Smooth muscle cell (in vitro differentiated cells): ENCODE results near the gene MIF. TPM values are rescaled to one million over a fixed set of nuclear protein-coding genes. Genes with fewer than 3 reads are reported as not detected.
"Not testable (repeated sequence)": the region's sequence is repeated elsewhere in the genome, so short reads cannot be mapped to it uniquely, and the experiment has no call there.

Source experiments
- DNase-seq: peaks from one replicate; lab custom pipeline; 2025; ENCODE audit not compliant: unreplicated experiment; lab: John Stamatoyannopoulos, UW
- H2AFZ ChIP-seq: fragments of 200-600 bp; sonication (generic); 2 replicates; pipeline ENCODE4 v1.6.0; 2016; ENCODE audit warnings: antibody characterized with exemption, low read depth, mild to moderate bottlenecking
- H3F3A ChIP-seq: fragments of 200-600 bp; sonication (generic); 2 replicates; pipeline ENCODE4 v1.6.0; 2017; ENCODE audit warnings: antibody characterized with exemption, low read depth
- H3K27ac ChIP-seq: fragments of 200-600 bp; sonication (generic); 2 replicates; pipeline ENCODE4 v1.5.1; 2016; ENCODE audit warnings: low read depth, mild to moderate bottlenecking
- H3K27me3 ChIP-seq: fragments of 200-600 bp; sonication (generic); 2 replicates; pipeline ENCODE4 v1.6.1; 2016; ENCODE audit warnings: low read depth, mild to moderate bottlenecking
- H3K36me3 ChIP-seq: fragments of 200-600 bp; sonication (generic); 2 replicates; pipeline ENCODE4 v1.5.1; 2016; ENCODE audit warnings: low read depth
- H3K4me1 ChIP-seq: fragments of 200-600 bp; sonication (generic); 2 replicates; pipeline ENCODE4 v1.5.1; 2016; ENCODE audit warnings: low read depth
- H3K4me2 ChIP-seq: fragments of 200-600 bp; sonication (generic); 2 replicates; pipeline ENCODE4 v1.6.0; 2016; ENCODE audit warnings: mild to moderate bottlenecking
- H3K4me3 ChIP-seq: fragments of 200-600 bp; sonication (generic); 2 replicates; pipeline ENCODE4 v1.5.1; 2016; ENCODE audit warnings: mild to moderate bottlenecking
- H3K79me2 ChIP-seq: fragments of 200-600 bp; sonication (generic); 2 replicates; pipeline ENCODE4 v1.6.0; 2016; ENCODE audit warnings: low read depth, mild to moderate bottlenecking
- H3K9ac ChIP-seq: fragments of 200-600 bp; sonication (generic); 2 replicates; pipeline ENCODE4 v1.6.0; 2016; ENCODE audit warnings: low read depth
- H3K9me3 ChIP-seq: fragments of 200-600 bp; sonication (generic); replicated peaks from 2 replicates; pipeline ENCODE4 v1.5.1; 2016; ENCODE audit warnings: low read depth
- H4K20me1 ChIP-seq: fragments of 200-600 bp; sonication (generic); 2 replicates; pipeline ENCODE4 v1.6.0; 2016; ENCODE audit warnings: low read depth
- WGBS: methylation state at CpG from one replicate; pipeline ENCODE4 v1.1.7; 2016; ENCODE audit warnings: low lambda C conversion rate; 5-methylcytosine and 5-hydroxymethylcytosine counted together
- polyA plus RNA-seq: library from polyadenylated mRNA; unstranded; fragments of >200 nt; fragmentation: Nextera tagmentation; extraction: Ambion mirVana; gene quantifications from 2 replicates; pipeline ENCODE4 v1.2.1, GENCODE V29; 2016
- total RNA-seq: library from RNA; depleted of rRNA; stranded (reverse); fragments of >200 nt; gene quantifications from 2 replicates; pipeline ENCODE4 v1.2.3, GENCODE V29; 2014
- TF ChIP-seq, protein P1 (sequence below): fragments of 200-600 bp; sonication (generic); IDR thresholded peaks from 2 replicates; pipeline ENCODE4 v1.5.1; 2017; ENCODE audit warnings: borderline replicate concordance, mild to moderate bottlenecking, antibody characterized with exemption; ENCODE audit not compliant: insufficient read depth, poor library complexity, severe bottlenecking

MIF gene
- total and polyA plus RNA-seq, 2 experiments from 2014 or later, result 412 to 2,922 TPM

DNA sequence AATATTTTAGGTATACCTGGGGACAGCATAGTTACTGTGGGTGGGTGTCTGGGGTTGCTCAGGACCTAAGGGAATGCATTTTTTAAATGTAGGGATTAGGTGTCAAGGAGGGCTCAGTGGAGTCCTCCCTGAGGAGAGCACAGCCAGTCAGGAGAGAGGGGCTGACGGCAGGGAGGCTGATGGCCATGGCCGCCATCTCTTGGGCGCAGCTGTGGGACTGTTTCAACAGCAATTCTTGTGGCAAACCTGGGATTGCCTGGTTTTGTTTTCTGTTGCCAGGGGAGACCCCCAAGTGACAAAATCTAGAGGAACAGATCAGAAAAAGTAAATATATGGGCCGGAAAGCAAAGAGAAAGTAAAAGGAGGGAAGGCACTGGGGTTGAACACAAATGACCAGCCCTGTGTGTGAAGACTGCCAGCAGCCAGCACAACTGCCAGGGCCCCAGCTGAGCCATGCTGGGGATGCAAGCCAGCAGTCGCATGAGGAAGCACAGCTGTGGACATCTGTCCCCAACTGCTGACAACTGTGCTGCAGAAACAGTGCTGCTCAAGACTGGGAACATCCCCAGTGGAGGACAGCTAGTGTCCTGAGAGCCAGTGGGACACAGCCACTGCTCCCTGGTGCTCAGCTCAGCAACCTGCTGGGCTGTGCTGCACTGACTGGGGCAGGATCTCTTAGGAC lies 10.5 kb downstream of the MIF start:
- Histone ChIP-seq H3K79me2 (no peaks in the 10 kb centered on the region), H3K4me2 (no peak overlapping the region), H3K27me3 (no peaks in the 10 kb centered on the region), H3K4me1 (no peaks in the 10 kb centered on the region), H3K9ac (no peak overlapping the region), H3K27ac (no peak overlapping the region), H3K9me3 (no peaks in the 10 kb centered on the region), H2AFZ (no peak overlapping the region), H3K36me3 (no peaks in the 10 kb centered on the region), H3K4me3 (no peak overlapping the region), H4K20me1 (no peaks in the 10 kb centered on the region), H3F3A (no peaks in the 10 kb centered on the region)
- TF ChIP-seq, protein P1, sequence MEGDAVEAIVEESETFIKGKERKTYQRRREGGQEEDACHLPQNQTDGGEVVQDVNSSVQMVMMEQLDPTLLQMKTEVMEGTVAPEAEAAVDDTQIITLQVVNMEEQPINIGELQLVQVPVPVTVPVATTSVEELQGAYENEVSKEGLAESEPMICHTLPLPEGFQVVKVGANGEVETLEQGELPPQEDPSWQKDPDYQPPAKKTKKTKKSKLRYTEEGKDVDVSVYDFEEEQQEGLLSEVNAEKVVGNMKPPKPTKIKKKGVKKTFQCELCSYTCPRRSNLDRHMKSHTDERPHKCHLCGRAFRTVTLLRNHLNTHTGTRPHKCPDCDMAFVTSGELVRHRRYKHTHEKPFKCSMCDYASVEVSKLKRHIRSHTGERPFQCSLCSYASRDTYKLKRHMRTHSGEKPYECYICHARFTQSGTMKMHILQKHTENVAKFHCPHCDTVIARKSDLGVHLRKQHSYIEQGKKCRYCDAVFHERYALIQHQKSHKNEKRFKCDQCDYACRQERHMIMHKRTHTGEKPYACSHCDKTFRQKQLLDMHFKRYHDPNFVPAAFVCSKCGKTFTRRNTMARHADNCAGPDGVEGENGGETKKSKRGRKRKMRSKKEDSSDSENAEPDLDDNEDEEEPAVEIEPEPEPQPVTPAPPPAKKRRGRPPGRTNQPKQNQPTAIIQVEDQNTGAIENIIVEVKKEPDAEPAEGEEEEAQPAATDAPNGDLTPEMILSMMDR, result no peak
- 94% methylated on average over 5 of the region's 5 CpGs for whole genome bisulfite sequencing
- DNase-seq, result no peak

DNA sequence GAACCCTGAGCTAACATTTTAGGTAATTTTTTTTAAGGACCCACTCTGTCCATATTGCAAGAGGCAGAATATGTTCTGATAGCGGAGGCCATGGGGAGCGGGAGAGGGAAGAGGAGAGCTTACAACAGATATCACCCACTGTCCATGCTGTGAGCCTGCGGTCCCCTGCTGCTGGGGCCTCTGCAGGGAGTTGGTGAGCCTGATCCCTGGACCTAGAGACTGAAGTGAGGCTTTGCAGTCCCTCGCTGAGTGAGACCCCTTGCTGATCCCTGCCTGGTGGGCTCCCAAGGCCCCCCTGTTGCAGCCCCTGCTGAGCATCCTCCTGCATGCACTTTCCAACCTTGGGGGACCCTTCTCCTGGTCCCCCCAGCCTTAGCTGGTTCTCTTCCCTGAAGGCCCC lies 12.5 kb downstream of the MIF start:
- Histone ChIP-seq H3K4me1 (no peaks in the 10 kb centered on the region), H3K27me3 (no peaks in the 10 kb centered on the region), H4K20me1 (no peaks in the 10 kb centered on the region), H3K36me3 (no peaks in the 10 kb centered on the region), H2AFZ (no peak overlapping the region), H3K4me2 (no peak overlapping the region), H3K27ac (no peak overlapping the region), H3K79me2 (no peaks in the 10 kb centered on the region), H3K9ac (no peak overlapping the region), H3K9me3 (no peaks in the 10 kb centered on the region), H3F3A (no peaks in the 10 kb centered on the region), H3K4me3 (no peak overlapping the region)
- WGBS, result 96% methylated on average over 4 of the region's 4 CpGs
- TF ChIP-seq, protein P1, result no peak
- DNase-seq, result no peak

DNA sequence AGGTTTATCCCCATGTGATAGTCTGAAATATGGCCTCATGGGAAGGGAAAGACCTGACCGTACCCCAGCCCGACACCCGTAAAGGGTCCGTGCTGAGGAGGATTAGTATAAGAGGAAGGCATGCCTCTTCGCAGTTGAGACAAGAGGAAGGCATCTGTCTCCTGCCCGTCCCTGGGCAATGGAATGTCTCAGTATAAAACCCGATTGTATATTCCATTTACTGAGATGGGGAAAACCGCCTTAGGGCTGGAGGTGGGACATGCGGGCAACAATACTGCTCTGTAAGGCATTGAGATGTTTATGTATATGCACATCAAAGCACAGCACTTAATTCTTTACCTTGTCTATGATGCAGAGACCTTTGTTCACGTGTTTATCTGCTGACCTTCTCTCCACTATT lies 13.2 kb downstream of the MIF start:
- H3K27me3 ChIP-seq, H3K9me3 ChIP-seq, H3K27ac ChIP-seq, H3K4me2 ChIP-seq, H3K4me1 ChIP-seq, H3F3A ChIP-seq, H3K4me3 ChIP-seq, H3K79me2 ChIP-seq, H3K36me3 ChIP-seq, DNase-seq, H4K20me1 ChIP-seq, H3K9ac ChIP-seq, H2AFZ ChIP-seq: not testable (repeated sequence)
- 48% methylated on average over 10 of the region's 10 CpGs for WGBS

DNA sequence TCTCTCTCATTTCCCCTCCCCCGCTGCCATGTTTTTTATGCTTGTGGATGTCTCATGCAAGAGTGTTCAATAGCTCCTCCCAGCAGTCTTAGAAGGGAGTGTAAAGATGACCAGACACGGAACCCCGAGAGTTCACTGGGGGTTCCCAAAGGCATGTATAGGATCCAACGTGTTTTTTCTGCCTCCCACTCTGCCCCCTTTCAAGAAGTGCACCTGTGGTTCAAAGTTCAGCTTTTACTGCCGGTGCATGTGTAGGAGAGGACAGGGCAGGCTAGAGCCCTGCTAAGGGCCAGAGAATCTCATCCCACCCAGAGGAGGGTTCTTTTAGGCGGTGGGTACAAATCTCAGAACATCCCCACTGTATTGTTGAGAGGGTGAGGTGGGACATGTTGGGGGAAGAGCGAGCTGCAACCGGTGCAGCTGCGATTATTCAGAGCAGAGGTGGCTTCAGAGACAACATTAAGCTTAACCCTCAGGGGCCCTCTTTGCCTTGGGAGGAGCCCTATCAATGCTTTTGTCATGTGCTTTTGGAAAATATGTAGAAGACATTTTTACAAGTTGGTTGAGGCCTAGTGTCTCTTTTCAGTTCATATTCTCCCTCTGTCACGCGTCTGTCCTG lies 14.5 kb downstream of the MIF start:
- Histone ChIP-seq H3K27ac (no peak overlapping the region), H3K4me1 (peaks cover 6% of the 10 kb centered on the region), H3K9me3 (no peaks in the 10 kb centered on the region), H3K4me3 (no peak overlapping the region), H3K4me2 (no peak overlapping the region), H4K20me1 (no peaks in the 10 kb centered on the region), H3F3A (no peaks in the 10 kb centered on the region), H3K27me3 (no peaks in the 10 kb centered on the region), H3K79me2 (peaks cover 8% of the 10 kb centered on the region), H2AFZ (no peak overlapping the region), H3K9ac (no peak overlapping the region), H3K36me3 (no peaks in the 10 kb centered on the region)
- DNase-seq, result no peak
- TF ChIP-seq, protein P1, result no peak
- WGBS, result 78% methylated on average over 11 of the region's 11 CpGs
